ENCODE measurements around the gene ZNHIT2. TPM values are rescaled to one million over a fixed set of nuclear protein-coding genes. Genes with fewer than 3 reads are reported as not detected.

The ZNHIT2 gene
- total RNA-seq, 1 donor from 2014 or later = 9.5 TPM

GRCh38 chr11:65133724-65134123 lies 16.2 kb upstream of the ZNHIT2 start:
- no peaks in the 10 kb centered on the region for H3K27me3 ChIP-seq (ENCODE audit: low read depth)
- peak overlapping the region; percentile 99 for H3K27ac ChIP-seq
- intact Hi-C loops (cut with DNase I) = no loop called here
- no peaks in the 10 kb centered on the region for H3K9me3 ChIP-seq
- H3K4me1 ChIP-seq = peaks cover 29% of the 10 kb centered on the region
- H3K36me3 ChIP-seq = peaks cover 44% of the 10 kb centered on the region
- DNase-seq = no peak
- peak overlapping the region; percentile 98 for H3K4me3 ChIP-seq
- no peak for TF ChIP-seq CTCF (IDR thresholded peaks at IDR 0.05)
- ATAC-seq = no peak

- H3K27ac ChIP-seq = peak overlapping the region; percentile 99
- ATAC-seq = peak in 1 of 2 donors; percentile 44
These were observed 15.6 kb upstream of the ZNHIT2 start for GRCh38 chr11:65132988-65133700.

GRCh38 chr11:65132238-65132987 lies 14.9 kb upstream of the ZNHIT2 start:
- Histone ChIP-seq H3K9me3 (no peaks in the 10 kb centered on the region), H3K27me3 (ENCODE audit: low read depth) (no peaks in the 10 kb centered on the region), H3K4me1 (peaks cover 29% of the 10 kb centered on the region), H3K27ac (peak overlapping the region; percentile 99), H3K4me3 (peak overlapping the region; percentile 98), H3K36me3 (peaks cover 57% of the 10 kb centered on the region)
- ATAC-seq (no peak), DNase-seq (no peak)
- intact Hi-C loops (cut with DNase I) = no loop called here
- no peak for TF ChIP-seq CTCF (IDR thresholded peaks at IDR 0.05)

More at GRCh38 chr11:65132988-65133700, 15.6 kb upstream of the ZNHIT2 start:
- intact Hi-C loops (cut with DNase I) = no loop called here
- Histone ChIP-seq H3K4me3 (peak overlapping the region; percentile 98), H3K27me3 (ENCODE audit: low read depth) (no peaks in the 10 kb centered on the region), H3K4me1 (peaks cover 29% of the 10 kb centered on the region), H3K36me3 (peaks cover 50% of the 10 kb centered on the region), H3K9me3 (no peaks in the 10 kb centered on the region)
- no peak for TF ChIP-seq CTCF (IDR thresholded peaks at IDR 0.05)
- peak; percentile 85 for DNase-seq

GRCh38 chr11:65131895-65132237 lies 14.4 kb upstream of the ZNHIT2 start:
- peak overlapping the region; percentile 98 for H3K4me3 ChIP-seq
- intact Hi-C loops (cut with DNase I) = no loop called here
- ATAC-seq (no peak), DNase-seq (no peak)
- peaks cover 63% of the 10 kb centered on the region for H3K36me3 ChIP-seq
- H3K4me1 ChIP-seq = peaks cover 29% of the 10 kb centered on the region
- peak overlapping the region; percentile 99 for H3K27ac ChIP-seq
- no peaks in the 10 kb centered on the region for H3K27me3 ChIP-seq (ENCODE audit: low read depth)
- no peaks in the 10 kb centered on the region for H3K9me3 ChIP-seq
- TF ChIP-seq CTCF (IDR thresholded peaks at IDR 0.05) = no peak

- intact Hi-C loops (cut with DNase I) = no loop called here
These were observed 13.9 kb upstream of the ZNHIT2 start for GRCh38 chr11:65131417-65131776.

More at GRCh38 chr11:65131417-65131776, 13.9 kb upstream of the ZNHIT2 start:
- no peak for DNase-seq
- Histone ChIP-seq H3K27ac (no peak overlapping the region), H3K27me3 (ENCODE audit: low read depth) (no peaks in the 10 kb centered on the region), H3K9me3 (no peaks in the 10 kb centered on the region), H3K4me3 (no peak overlapping the region), H3K4me1 (peaks cover 29% of the 10 kb centered on the region), H3K36me3 (peaks cover 67% of the 10 kb centered on the region)
- no peak for TF ChIP-seq CTCF (IDR thresholded peaks at IDR 0.05)
- no peak for ATAC-seq

Measured in lower lobe of right lung (tissue), 2 donors.